ENCODE measurements around the gene AFDN. TPM values are rescaled to one million over a fixed set of nuclear protein-coding genes. Genes with fewer than 3 reads are reported as not detected.
A peak's percentile ranks its signal among the peaks of the same experiment; 100 is the strongest.

AFDN gene
- polyA plus RNA-seq, 1 experiment = 20.4 TPM

DNA sequence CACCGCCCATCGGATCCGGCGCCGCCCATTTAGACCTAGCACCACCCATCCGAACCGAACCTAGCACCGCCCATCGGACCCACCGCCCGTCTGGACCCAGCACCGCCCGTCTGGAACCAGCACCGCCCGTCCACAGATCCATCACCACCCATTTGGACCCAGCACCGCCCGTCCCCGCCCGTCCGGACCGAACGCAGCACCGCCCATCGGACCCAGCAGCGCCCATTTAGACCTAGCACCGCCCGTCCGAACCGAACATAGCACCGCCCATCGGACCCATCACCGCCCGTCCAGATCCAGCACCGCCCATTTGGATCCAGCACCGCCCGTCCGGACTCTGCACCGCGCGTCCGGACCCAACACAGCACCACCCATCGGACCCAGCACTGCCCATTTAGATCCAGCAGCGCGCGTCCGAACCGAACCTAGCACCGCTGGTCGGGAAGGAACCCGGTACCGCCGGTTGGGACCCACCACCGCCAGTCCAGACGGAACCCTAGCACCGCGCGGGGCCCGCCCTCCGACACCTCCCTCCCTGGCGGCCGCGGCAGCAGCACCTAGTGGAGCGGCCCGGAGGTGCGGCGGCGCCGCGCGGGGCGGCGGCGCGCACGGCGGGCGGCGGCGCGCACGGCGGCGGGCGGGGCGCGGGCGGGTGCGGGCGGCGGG lies 348 bp upstream of the AFDN start:
- CTCF ChIA-PET = no interaction called here
- DNase-seq (ENCODE audit: low read depth) = no peak

DNA sequence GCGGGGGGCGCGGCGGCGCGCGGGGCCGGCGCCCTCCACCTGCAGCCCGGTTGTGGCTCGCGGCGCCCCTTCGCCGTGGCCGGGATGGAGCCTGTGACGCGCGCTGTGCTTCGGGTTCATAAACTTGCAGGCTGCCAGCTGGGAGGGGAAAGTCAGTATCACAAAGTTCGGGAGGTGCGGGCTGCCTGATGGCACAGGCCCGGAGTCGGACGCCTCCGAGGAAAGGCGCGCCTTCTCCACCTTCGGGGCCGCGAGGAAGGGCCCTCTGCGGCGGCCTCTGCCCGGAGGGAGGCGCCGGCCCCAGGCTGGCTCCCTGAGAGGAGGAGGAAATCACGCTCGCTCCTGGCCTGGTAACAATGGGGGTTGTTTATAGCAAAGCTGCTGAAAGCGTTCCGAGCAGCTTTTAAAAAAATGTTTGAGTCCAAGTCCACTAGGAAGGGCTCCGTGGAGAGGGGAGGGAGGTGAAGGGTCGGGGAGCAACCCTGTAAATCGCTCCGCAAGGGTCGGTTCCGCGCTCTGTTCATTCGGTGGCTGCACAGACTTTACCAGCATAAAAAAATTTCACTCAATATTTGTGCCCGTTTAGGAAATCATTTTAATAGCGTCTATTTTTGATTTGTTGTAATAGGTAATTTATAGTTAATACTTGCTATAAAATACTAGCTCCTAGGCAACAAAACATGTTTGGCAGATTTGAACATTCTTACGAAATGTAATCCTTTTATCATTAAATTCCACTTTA lies 1.0 kb downstream of the AFDN start:
- H3K27me3 ChIP-seq (ENCODE audit: control insufficient read depth, insufficient read depth, low read length) = no peaks in the 10 kb centered on the region
- H3K36me3 ChIP-seq (ENCODE audit: control insufficient read depth, insufficient read depth, low read length) = no peaks in the 10 kb centered on the region
- TF ChIP-seq, protein P1, sequence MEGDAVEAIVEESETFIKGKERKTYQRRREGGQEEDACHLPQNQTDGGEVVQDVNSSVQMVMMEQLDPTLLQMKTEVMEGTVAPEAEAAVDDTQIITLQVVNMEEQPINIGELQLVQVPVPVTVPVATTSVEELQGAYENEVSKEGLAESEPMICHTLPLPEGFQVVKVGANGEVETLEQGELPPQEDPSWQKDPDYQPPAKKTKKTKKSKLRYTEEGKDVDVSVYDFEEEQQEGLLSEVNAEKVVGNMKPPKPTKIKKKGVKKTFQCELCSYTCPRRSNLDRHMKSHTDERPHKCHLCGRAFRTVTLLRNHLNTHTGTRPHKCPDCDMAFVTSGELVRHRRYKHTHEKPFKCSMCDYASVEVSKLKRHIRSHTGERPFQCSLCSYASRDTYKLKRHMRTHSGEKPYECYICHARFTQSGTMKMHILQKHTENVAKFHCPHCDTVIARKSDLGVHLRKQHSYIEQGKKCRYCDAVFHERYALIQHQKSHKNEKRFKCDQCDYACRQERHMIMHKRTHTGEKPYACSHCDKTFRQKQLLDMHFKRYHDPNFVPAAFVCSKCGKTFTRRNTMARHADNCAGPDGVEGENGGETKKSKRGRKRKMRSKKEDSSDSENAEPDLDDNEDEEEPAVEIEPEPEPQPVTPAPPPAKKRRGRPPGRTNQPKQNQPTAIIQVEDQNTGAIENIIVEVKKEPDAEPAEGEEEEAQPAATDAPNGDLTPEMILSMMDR (IDR thresholded peaks at IDR 0.05; ENCODE audit: insufficient read depth, low read depth, low read length) = no peak
- H3K4me3 ChIP-seq (ENCODE audit: low read depth, low read length) = peak overlapping the region; percentile 70
- ChIA-PET POLR2A (no interaction called here), CTCF (interaction anchor here (1.1 to 1.6 kb wide), 2 partner anchors 12 to 16 kb away, joined by 3 to 5 read pairs; no protein-coding TSS in a partner anchor)
- no peak for DNase-seq (ENCODE audit: low read depth)

More for the DNA sequence above, 348 bp upstream of the AFDN start:
- POLR2A ChIA-PET = no interaction called here
- TF ChIP-seq, protein P1 (IDR thresholded peaks at IDR 0.05; ENCODE audit: insufficient read depth, low read depth, low read length) = peak; percentile 49
- Histone ChIP-seq H3K27me3 (ENCODE audit: control insufficient read depth, insufficient read depth, low read length) (no peaks in the 10 kb centered on the region), H3K4me3 (ENCODE audit: low read depth, low read length) (peak overlapping the region; percentile 51), H3K36me3 (ENCODE audit: control insufficient read depth, insufficient read depth, low read length) (no peaks in the 10 kb centered on the region)

DNA sequence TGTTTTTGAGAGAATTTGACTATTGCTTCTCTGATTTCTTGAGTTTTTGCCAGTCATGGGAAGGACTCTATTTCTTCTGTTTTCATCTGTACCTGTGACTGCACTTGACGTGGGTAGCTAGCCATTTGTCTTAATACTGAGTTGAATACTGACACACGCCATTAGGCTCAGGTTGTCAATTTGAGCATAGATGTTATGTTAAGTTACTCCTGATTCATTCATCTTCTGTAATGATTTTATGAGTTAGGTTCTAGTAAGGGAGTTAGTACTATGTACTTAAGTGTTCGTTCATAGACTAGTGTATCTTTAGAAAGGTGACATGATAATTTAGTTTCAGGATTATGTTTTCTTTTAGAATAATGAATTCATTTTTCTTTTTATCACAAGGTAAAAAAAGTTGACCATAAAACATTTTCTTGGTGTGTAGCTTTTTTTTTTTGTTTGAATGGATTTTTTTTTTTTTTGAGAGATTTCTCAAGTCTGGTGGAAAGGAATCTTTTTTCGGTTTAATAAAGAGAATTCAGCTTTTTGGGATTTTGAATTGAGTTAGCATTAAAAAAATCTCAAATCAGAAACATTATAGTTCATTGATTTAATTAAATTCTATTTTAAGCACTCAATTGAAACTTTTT lies 1.7 kb downstream of the AFDN start:
- no peaks in the 10 kb centered on the region for H3K27me3 ChIP-seq (ENCODE audit: control insufficient read depth, insufficient read depth, low read length)
- TF ChIP-seq, protein P1 (IDR thresholded peaks at IDR 0.05; ENCODE audit: insufficient read depth, low read depth, low read length) = no peak
- no peaks in the 10 kb centered on the region for H3K36me3 ChIP-seq (ENCODE audit: control insufficient read depth, insufficient read depth, low read length)
- ChIA-PET CTCF (interaction anchor here (1.1 to 1.6 kb wide), 2 partner anchors 12 to 15 kb away, joined by 3 to 5 read pairs; no protein-coding TSS in a partner anchor), POLR2A (no interaction called here)
- H3K4me3 ChIP-seq (ENCODE audit: low read depth, low read length) = no peak overlapping the region
- DNase-seq (ENCODE audit: low read depth) = no peak

DNA sequence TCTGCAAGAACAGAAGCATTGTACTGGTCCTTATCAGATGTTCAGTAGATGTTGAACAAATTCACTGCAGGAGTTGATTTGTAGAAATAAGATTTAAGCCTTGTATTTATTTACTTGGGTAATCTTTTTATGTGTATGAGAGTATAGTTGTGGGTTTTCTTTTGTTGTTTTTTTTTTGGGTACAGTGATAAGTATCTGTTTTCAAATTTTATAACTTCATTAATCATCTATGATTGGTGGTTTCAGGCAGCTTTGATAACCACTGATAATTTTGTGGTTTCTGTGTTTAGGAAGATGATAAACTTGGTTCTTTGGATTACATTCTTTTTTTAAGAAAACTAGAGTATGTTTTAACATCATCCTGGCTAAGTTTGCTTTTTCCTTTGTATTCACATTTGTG lies 2.8 kb downstream of the AFDN start:
- Histone ChIP-seq H3K36me3 (ENCODE audit: control insufficient read depth, insufficient read depth, low read length) (no peaks in the 10 kb centered on the region), H3K27me3 (ENCODE audit: control insufficient read depth, insufficient read depth, low read length) (no peaks in the 10 kb centered on the region), H3K4me3 (ENCODE audit: low read depth, low read length) (no peak overlapping the region)
- TF ChIP-seq, protein P1 (IDR thresholded peaks at IDR 0.05; ENCODE audit: insufficient read depth, low read depth, low read length) = no peak
- DNase-seq (ENCODE audit: low read depth) = no peak
- POLR2A ChIA-PET = no interaction called here
- CTCF ChIA-PET = interaction anchor here (0.5 to 0.7 kb wide), 2 partner anchors 70 to 79 kb away, joined by 3 read pairs; no protein-coding TSS in a partner anchor

DNA sequence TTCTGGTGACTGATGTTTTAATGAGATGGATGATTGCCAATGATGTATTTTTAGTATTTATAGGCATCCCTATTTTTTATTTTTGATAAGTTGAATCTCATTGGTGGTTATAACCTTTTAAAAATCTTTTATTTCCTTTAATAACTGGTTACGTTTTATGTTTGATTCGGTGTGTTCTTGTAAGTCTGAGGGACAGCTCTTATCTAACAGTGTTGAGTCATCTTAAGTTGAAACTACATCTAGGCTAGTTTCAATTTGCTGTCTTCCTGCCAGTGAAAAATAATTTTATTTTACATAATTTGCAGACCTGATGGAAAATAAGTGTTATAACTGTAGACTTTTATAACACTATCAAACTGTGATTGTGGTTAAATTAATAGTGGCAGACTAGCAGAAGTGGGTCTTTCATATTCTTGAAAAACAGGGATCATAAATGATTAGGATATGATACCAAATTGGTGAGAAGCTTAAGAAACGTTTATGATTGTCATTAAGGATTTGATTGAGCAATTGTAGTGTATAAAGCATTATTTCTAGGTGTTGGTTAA lies 4.6 kb downstream of the AFDN start:
- DNase-seq (ENCODE audit: low read depth) = no peak
- no peak overlapping the region for H3K4me3 ChIP-seq (ENCODE audit: low read depth, low read length)
- POLR2A ChIA-PET = no interaction called here
- no peaks in the 10 kb centered on the region for H3K36me3 ChIP-seq (ENCODE audit: control insufficient read depth, insufficient read depth, low read length)
- CTCF ChIA-PET = no interaction called here
- no peaks in the 10 kb centered on the region for H3K27me3 ChIP-seq (ENCODE audit: control insufficient read depth, insufficient read depth, low read length)
- TF ChIP-seq, protein P1 (IDR thresholded peaks at IDR 0.05; ENCODE audit: insufficient read depth, low read depth, low read length) = no peak
